Effector memory CD8-positive, alpha-beta T cell (primary cell): Measurements from ENCODE around the gene DNM3.
A peak's percentile ranks its signal among the peaks of the same experiment; 100 is the strongest.

Source experiments
- ATAC-seq: fragments of 150-1000 bp; cut with Tn5 transposase; replicated peaks from 2 replicates; pipeline ENCODE4 v1.10.0; 2021; ENCODE audit warnings: mild to moderate bottlenecking, moderate library complexity
- DNase-seq, 3 experiments: peaks; one replicate each; pipeline ENCODE4 v3.0.0; 2021
- H3K27ac Mint-ChIP-seq, 2 donors: one replicate each; pipeline ENCODE4 v1.8.0; 2022; ENCODE audit warnings: mild to moderate bottlenecking in 2 of 2, mixed read lengths in 2 of 2, moderate library complexity in 2 of 2
- H3K27me3 Mint-ChIP-seq, 2 donors: one replicate each; pipeline ENCODE4 v1.8.0; 2022; ENCODE audit warnings: mixed read lengths in 2 of 2
- H3K36me3 Mint-ChIP-seq: one replicate; pipeline ENCODE4 v1.8.0; 2022; ENCODE audit warnings: mild to moderate bottlenecking, moderate library complexity, mixed read lengths; ENCODE audit not compliant: insufficient read depth
- H3K4me1 Mint-ChIP-seq, 2 donors: one replicate each; pipeline ENCODE4 v1.8.0; 2022; ENCODE audit warnings: low read depth in 2 of 2, mixed read lengths in 2 of 2
- H3K4me3 Mint-ChIP-seq, 2 donors: one replicate each; pipeline ENCODE4 v1.8.0; 2022; ENCODE audit warnings: mild to moderate bottlenecking in 2 of 2, mixed read lengths in 2 of 2, moderate library complexity in 2 of 2
- H3K9me3 Mint-ChIP-seq, 2 donors: one replicate each; pipeline ENCODE4 v1.8.0; 2022; ENCODE audit warnings: mixed read lengths in 2 of 2

Gene DNM3

DNA sequence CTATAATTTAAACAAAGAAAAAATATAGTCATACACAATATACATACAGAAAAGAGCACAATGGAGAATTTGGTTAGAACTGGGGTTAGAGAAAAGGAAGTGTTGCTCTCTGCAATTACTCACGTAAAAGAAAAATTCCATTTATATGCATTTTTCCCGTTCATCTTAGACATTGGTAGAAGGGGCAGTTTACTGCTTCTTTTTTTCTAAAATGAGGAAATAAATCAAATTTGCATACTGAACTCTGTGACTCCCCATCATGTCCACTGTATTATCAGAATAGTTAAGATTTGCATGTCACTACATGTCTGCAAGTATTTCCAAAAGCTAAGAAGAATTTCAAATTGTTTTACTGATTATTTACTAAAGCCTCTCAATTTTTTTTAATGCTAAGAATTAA is 535.1 kb downstream of the DNM3 start:
- DNase-seq: no peak
- H3K9me3 Mint-ChIP-seq: no peaks in the 10 kb centered on the region
- H3K4me3 Mint-ChIP-seq: no peak overlapping the region
- peaks cover 6% of the 10 kb centered on the region for H3K36me3 Mint-ChIP-seq
- H3K4me1 Mint-ChIP-seq: peaks cover 11 to 12% of the 10 kb centered on the region in 2 donors
- no peak for ATAC-seq
- no peaks in the 10 kb centered on the region for H3K27me3 Mint-ChIP-seq
- no peak overlapping the region for H3K27ac Mint-ChIP-seq

DNA sequence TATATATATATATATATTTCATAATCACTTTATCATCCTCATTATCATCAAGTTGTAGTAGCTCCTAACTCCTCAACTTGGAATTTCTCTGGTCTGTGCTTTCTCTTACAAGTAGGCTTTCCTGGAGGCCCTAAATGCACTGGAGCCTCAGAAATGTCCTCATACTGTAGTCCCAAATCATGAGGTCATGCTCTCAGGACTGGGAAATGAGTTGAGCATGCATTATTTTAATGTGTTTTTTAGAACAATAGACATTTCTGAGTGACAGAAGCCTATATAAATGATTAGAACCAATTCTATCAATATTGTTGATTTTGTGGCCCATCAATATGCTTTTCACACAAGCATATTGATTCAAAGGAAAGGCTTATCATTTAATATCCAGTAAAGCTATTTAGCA is 536.3 kb downstream of the DNM3 start:
- Mint-ChIP-seq H3K27me3 (no peaks in the 10 kb centered on the region), H3K4me1 (peaks cover 11 to 12% of the 10 kb centered on the region in 2 donors), H3K36me3 (peaks cover 6% of the 10 kb centered on the region), H3K27ac (no peak overlapping the region), H3K9me3 (no peaks in the 10 kb centered on the region), H3K4me3 (no peak overlapping the region)
- ATAC-seq (no peak), DNase-seq (no peak)

DNA sequence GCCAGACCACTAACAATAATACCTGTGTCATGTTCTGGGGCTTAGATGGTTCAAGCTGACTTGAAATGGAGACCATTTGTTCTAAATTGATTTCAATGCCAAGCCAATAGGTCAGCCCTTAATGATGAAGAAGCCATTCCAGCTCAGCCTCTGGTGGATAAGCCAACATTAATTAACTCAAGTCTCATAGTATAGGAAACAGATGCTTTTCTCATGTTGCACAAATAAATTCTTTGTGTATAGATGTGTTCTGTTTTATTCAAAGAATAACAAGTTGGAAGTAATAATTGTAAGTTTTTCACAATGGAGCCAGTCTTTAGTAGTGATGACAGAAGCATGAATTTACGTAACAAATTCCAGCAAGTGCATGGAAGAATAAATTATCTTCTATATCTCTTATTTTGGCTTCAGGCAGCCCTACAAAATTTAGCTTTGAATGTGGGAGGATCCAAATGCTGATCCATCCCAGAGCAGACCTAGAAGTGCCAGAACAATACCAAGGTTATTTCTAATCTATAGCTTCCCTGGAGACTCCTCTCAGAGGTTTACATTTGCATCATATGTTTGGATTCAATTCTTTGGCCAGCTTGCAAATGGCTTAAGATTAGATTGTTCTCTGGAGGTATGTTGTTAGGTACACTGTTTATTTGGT is 536.9 kb downstream of the DNM3 start:
- ATAC-seq: no peak
- no peaks in the 10 kb centered on the region for H3K27me3 Mint-ChIP-seq
- no peaks in the 10 kb centered on the region for H3K9me3 Mint-ChIP-seq
- H3K4me3 Mint-ChIP-seq: no peak overlapping the region
- no peak for DNase-seq
- no peak overlapping the region for H3K27ac Mint-ChIP-seq
- peaks cover 11 to 12% of the 10 kb centered on the region in 2 donors for H3K4me1 Mint-ChIP-seq
- peaks cover 6% of the 10 kb centered on the region for H3K36me3 Mint-ChIP-seq

DNA sequence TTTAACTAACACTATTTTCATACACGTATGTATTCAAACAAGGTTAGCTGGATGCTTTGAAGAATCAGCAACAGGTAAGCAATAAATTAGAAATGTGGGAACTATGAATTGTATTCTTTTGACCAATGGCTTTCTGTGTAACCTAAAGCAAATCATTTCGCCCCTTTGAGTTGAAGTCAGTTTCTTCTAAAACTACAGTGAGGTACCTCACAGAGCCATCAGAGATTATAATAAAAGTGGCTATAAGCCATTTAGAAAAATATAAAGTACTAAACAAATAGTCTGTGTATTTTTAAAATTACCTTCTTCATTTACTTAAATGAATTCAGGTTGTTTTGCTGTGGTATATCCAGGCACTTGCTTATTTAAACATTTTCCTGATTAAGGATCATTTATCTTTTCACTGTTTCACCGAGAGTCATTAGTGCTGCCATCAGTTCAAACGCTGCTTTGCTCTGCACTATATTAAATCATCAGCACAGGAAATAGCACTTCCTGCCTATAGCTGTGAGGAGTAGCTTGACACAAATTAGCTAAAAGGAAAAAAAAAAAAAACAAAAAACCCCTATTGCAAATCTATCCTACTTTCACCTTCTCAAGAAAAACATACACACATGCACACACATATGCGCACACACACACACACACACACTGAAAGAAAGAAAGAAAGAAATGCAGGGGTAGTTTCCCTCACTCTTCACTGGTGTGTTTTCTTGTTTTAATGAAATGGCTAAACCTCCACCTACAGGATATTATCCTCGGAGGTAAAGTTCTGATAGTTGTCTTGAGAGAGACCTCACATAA is 539.3 kb downstream of the DNM3 start:
- Mint-ChIP-seq H3K4me1 (peaks cover 7 to 12% of the 10 kb centered on the region in 2 donors), H3K27me3 (no peaks in the 10 kb centered on the region), H3K4me3 (peak overlapping the region; percentile 42 to 74), H3K36me3 (peaks cover 6% of the 10 kb centered on the region), H3K9me3 (no peaks in the 10 kb centered on the region), H3K27ac (peak overlapping the region; percentile 46 to 94)
- peak; percentile 97 for ATAC-seq
- peak in 2 of 3 experiments; percentile 18 to 33 for DNase-seq

DNA sequence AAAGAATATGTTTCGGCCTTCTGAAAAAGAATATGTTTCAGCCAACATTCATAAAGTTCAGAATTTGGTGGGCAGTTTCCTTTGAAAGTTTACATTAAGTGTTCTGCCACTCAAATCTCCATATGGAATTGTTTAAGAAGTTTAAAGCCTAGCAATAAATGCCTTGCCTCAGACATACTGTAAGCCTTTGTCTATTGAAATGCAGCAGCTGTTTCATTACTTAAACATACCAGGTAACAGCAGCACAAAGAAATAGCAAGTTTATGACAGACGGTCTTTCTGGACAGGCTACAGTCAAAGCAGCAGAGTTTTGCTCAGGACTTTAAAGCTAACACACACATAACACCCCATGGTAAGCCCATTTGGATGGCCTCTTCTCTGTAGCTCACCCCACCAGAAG is 540.6 kb downstream of the DNM3 start:
- H3K4me3 Mint-ChIP-seq: no peak overlapping the region

DNA sequence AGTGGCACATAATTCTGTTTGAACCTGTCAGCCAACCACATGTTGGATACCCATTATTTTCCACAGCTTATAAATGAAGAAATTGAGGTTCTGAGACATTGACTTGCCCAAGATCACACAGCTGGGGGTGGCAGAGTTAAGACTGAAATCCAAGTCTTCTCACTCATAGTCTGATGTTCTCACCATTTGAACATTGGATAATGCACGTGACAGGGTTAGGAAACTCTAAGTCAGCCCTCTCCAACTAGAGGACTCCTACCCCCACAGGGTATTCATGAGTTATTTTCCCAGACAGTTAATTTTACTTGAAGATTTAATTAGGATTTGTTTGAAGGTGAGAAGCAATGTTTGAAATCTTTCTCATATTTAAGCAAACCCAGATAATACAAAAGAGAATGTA is 541.1 kb downstream of the DNM3 start:
- Mint-ChIP-seq H3K27me3 (no peaks in the 10 kb centered on the region), H3K4me1 (peaks cover 7 to 12% of the 10 kb centered on the region in 2 donors), H3K4me3 (no peak overlapping the region), H3K36me3 (peaks cover 6% of the 10 kb centered on the region), H3K9me3 (no peaks in the 10 kb centered on the region), H3K27ac (no peak overlapping the region)
- DNase-seq (no peak), ATAC-seq (no peak)

More for the DNA sequence above, 540.6 kb downstream of the DNM3 start:
- H3K4me1 Mint-ChIP-seq: peaks cover 7 to 12% of the 10 kb centered on the region in 2 donors
- H3K27ac Mint-ChIP-seq: no peak overlapping the region
- no peak for DNase-seq
- no peaks in the 10 kb centered on the region for H3K27me3 Mint-ChIP-seq
- peaks cover 6% of the 10 kb centered on the region for H3K36me3 Mint-ChIP-seq
- no peak for ATAC-seq
- H3K9me3 Mint-ChIP-seq: no peaks in the 10 kb centered on the region

DNA sequence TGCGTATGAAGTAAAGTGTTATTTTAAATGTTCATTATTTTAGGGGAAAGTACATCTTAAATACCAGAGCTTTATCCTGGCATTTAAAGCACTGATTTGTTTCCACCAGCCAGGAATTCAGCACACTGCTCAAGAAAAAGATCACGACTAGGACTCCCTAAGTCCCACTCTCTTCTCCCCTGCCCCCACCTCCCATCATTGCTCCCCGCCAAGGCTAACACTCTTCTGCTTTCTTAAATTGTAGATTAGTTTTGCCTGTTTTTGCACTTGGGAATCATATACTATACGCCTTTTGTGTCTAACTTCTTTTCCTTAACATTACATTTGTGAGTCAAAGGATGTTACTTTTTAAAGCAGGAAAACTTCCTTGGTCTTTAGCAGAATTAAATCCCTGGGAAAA is 541.7 kb downstream of the DNM3 start:
- Mint-ChIP-seq H3K4me3 (no peak overlapping the region), H3K27ac (no peak overlapping the region), H3K9me3 (no peaks in the 10 kb centered on the region), H3K27me3 (no peaks in the 10 kb centered on the region), H3K36me3 (peaks cover 6% of the 10 kb centered on the region), H3K4me1 (peaks cover 7 to 12% of the 10 kb centered on the region in 2 donors)
- DNase-seq: no peak
- no peak for ATAC-seq

DNA sequence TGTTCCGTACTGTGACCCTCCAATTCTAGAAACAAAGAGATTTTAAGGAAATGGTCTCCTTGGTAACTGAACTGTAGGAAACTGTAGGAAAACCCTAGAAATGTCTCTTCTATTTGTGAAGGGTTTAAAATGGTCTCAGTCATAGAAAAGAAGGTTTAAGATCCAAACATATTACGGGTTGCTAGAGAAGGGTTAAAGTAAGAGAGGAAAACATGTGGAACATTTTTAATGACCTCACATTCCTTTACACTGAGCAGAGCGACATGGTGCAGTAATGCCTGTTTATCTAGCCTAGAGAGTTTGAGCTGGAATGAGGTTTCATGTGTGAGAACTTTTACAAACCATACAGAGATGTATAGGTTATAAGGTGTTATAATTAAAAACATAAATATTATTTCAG is 542.2 kb downstream of the DNM3 start:
- Mint-ChIP-seq H3K36me3 (peaks cover 6% of the 10 kb centered on the region), H3K9me3 (no peaks in the 10 kb centered on the region), H3K4me3 (no peak overlapping the region), H3K27ac (no peak overlapping the region), H3K4me1 (peaks cover 7 to 12% of the 10 kb centered on the region in 2 donors), H3K27me3 (no peaks in the 10 kb centered on the region)
- no peak for DNase-seq
- ATAC-seq: no peak

DNA sequence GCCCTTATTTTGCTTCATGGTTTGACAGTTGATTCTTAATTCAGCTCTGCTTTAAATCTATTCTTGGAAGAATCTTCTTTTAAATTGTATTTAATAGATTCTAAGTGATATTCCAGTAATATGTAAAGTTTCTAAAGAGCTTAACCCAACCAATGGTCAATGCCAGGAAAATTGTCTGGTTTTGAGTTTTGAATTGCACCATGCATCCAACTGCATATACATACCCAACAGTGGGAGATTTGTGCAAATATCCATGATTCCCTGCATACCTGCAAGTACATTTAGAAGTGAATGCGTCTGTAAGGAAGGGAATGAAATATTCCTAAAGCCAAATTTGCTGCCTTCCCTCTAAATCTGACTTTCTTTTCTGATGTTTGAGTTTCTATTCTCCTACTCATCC is 543.4 kb downstream of the DNM3 start:
- Mint-ChIP-seq H3K9me3 (no peaks in the 10 kb centered on the region), H3K27me3 (no peaks in the 10 kb centered on the region), H3K4me1 (peaks cover 7 to 12% of the 10 kb centered on the region in 2 donors), H3K4me3 (no peak overlapping the region), H3K36me3 (peaks cover 6% of the 10 kb centered on the region), H3K27ac (no peak overlapping the region)
- DNase-seq (no peak), ATAC-seq (no peak)

DNA sequence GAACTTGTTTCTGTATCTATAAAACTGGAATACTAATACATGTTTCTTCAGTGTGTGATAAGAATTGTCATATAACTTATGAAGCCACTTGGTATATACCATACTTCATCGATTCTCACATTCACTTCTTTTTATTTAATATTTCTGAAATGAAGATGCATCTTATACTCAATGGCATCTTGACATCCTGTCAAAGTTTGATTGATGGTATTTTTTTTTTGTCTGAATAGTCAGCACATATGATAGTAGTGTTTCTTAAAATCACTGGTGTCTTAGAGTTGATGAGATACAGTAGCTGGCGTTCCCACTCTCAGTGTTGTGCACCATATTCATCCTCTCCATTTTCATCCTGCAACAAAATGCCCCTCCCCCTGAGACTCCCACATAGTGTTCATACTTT is 544.7 kb downstream of the DNM3 start:
- no peaks in the 10 kb centered on the region for H3K9me3 Mint-ChIP-seq
- ATAC-seq: no peak
- no peaks in the 10 kb centered on the region for H3K27me3 Mint-ChIP-seq
- H3K27ac Mint-ChIP-seq: no peak overlapping the region
- H3K4me3 Mint-ChIP-seq: no peak overlapping the region
- no peak for DNase-seq
- H3K4me1 Mint-ChIP-seq: peaks cover 2 to 7% of the 10 kb centered on the region in 2 donors
- peaks cover 5% of the 10 kb centered on the region for H3K36me3 Mint-ChIP-seq

DNA sequence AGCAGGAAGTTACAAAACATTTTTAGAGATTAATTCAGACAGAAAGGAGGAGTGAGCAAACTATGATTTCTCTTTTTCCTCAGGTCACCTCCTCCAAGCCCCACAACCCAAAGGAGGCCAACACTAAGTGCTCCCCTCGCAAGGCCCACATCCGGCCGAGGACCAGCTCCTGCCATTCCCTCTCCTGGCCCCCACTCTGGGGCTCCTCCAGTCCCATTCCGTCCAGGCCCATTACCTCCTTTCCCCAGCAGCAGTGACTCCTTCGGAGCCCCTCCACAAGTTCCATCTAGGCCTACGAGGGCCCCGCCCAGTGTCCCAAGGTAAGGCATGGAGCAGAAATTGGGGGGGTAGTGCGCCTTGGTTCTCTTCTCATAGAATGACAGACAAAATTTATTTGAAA is 547.2 kb downstream of the DNM3 start:
- Mint-ChIP-seq H3K4me3 (no peak overlapping the region), H3K27ac (no peak overlapping the region), H3K9me3 (no peaks in the 10 kb centered on the region), H3K4me1 (peaks cover 3 to 9% of the 10 kb centered on the region in 2 donors), H3K27me3 (no peaks in the 10 kb centered on the region), H3K36me3 (peaks cover 2% of the 10 kb centered on the region)
- DNase-seq (no peak), ATAC-seq (no peak)

DNA sequence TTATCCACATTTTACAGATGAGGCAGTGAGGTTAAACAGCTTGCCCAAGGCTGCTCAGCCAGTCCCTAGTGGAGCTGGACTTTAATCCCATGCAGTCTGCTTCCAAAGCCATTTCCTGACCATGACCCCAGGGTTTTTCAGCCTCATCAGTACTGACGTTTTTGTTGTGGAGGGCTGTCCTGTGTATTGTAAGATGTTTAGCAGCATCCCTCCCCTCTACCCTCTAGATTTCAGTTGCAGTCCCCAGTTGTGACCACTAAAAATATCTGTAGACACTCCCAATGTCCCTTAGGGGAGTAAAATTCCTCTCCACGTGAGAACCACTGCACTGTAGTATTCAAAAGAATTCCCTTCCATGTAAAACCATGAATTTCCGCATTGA is 549.0 kb downstream of the DNM3 start:
- ATAC-seq: no peak
- no peak for DNase-seq
- Mint-ChIP-seq H3K4me3 (no peak overlapping the region), H3K9me3 (no peaks in the 10 kb centered on the region), H3K27me3 (no peaks in the 10 kb centered on the region), H3K36me3 (peaks cover 2% of the 10 kb centered on the region), H3K4me1 (peaks cover 20 to 25% of the 10 kb centered on the region in 2 donors), H3K27ac (peak overlapping the region in 1 of 2 donors; percentile 69)

DNA sequence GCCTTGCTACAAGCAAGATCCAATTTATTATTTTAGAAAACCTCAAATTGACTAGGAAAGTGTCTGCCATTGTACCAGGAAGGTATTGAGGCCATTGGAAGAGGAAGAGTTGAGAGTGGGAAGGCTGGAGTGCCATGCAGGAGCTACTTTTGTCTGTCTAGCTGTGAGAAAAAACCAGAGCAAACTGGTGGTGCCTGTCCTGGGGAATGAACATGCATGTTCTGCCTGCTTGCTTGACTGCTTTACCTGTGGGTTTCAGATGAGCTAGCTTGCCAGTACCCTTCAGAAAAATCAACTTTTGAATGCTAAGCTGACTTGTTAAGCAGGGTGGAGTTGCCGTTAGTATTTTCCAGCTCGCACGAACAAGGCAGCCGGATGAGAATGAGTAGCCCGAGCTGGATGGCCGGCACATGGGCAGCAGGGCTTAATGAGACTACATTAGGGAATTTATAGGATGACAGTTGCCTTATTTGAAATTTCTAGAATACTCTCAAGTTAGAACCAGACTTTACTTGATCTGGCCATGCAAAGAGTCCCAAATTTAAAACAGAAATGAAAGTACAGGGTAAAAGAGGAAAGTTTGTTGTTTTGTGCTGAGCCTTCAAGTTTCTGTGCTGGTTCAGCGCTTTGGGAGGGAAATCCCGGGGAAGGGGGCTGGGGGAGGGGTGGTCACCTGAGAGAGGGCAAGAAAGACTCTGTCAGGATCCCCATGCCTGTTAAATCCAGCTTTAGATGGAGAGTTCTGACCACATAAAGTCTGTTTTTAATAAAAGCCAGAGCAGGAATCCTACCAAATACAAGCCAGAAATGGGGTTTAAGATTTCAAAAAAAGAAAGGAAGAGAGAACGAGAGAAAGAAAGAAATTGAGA is 549.6 kb downstream of the DNM3 start:
- H3K4me3 Mint-ChIP-seq: peak overlapping the region in 1 of 2 donors; percentile 41
- H3K27me3 Mint-ChIP-seq: no peaks in the 10 kb centered on the region
- H3K4me1 Mint-ChIP-seq: peaks cover 20 to 25% of the 10 kb centered on the region in 2 donors
- H3K36me3 Mint-ChIP-seq: peaks cover 2% of the 10 kb centered on the region
- DNase-seq: no peak
- H3K27ac Mint-ChIP-seq: peak overlapping the region in 1 of 2 donors; percentile 69
- H3K9me3 Mint-ChIP-seq: no peaks in the 10 kb centered on the region
- no peak for ATAC-seq
